Measurements from ENCODE around the gene CEACAM19. TPM values are rescaled to one million over a fixed set of nuclear protein-coding genes. Genes with fewer than 3 reads are reported as not detected.
A peak's percentile ranks its signal among the peaks of the same experiment; 100 is the strongest.

The CEACAM19 gene
- total RNA-seq, 3 donors from 2014 or later, result 5.8 to 8.0 (median 6.9) TPM

DNA sequence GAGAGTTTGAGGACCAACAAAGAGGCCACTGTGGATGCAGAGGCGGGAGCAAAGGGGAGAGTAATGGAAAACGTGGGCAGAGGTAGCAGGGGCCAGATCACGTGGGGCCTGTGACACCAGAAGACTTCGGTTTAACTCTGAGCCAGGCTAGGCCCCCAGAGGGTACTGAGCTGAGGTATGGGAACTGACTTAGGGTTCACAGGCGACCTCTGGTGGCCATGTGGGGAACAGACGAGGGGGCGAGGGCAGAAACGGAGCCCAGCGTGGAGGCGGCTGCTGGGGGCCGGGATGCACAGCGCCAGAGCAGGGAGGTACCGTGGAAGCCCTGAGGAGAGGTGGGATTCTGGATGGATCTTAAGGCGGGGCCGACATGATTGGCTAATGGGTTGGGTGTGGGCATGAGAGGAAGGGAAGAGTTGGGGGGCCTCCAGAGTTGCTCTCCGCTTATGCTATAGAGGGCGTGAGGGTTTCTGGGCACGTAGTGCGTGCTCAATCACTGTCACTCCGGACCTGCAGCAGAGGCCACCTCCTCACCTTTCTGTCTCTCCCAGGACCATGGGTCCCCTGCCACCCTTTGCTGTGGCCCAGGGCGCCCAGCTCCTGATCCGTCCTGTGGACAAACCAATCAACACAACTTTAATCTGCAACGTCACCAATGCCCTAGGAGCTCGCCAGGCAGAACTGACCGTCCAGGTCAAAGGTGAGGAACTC lies 13.9 kb upstream of the CEACAM19 start:
- DNase-seq, result peak; percentile 60 to 78 (median 73)
- Histone ChIP-seq H3K9me3 (no peaks in the 10 kb centered on the region), H3K4me1 (ENCODE audit: low read depth) (no peaks in the 10 kb centered on the region), H3K4me3 (no peak overlapping the region), H3K36me3 (ENCODE audit: low read depth) (peaks cover 5% of the 10 kb centered on the region)
- intact Hi-C loops (cut with DNase I, micrococcal nuclease), result loop anchor here (5.0 to 10.0 kb wide), 2 partner anchors 80 to 83 kb away; no protein-coding TSS in a partner anchor
- TF ChIP-seq, protein P1, sequence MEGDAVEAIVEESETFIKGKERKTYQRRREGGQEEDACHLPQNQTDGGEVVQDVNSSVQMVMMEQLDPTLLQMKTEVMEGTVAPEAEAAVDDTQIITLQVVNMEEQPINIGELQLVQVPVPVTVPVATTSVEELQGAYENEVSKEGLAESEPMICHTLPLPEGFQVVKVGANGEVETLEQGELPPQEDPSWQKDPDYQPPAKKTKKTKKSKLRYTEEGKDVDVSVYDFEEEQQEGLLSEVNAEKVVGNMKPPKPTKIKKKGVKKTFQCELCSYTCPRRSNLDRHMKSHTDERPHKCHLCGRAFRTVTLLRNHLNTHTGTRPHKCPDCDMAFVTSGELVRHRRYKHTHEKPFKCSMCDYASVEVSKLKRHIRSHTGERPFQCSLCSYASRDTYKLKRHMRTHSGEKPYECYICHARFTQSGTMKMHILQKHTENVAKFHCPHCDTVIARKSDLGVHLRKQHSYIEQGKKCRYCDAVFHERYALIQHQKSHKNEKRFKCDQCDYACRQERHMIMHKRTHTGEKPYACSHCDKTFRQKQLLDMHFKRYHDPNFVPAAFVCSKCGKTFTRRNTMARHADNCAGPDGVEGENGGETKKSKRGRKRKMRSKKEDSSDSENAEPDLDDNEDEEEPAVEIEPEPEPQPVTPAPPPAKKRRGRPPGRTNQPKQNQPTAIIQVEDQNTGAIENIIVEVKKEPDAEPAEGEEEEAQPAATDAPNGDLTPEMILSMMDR (IDR thresholded peaks at IDR 0.05), result peak; percentile 89
- ATAC-seq, result peak; percentile 71

DNA sequence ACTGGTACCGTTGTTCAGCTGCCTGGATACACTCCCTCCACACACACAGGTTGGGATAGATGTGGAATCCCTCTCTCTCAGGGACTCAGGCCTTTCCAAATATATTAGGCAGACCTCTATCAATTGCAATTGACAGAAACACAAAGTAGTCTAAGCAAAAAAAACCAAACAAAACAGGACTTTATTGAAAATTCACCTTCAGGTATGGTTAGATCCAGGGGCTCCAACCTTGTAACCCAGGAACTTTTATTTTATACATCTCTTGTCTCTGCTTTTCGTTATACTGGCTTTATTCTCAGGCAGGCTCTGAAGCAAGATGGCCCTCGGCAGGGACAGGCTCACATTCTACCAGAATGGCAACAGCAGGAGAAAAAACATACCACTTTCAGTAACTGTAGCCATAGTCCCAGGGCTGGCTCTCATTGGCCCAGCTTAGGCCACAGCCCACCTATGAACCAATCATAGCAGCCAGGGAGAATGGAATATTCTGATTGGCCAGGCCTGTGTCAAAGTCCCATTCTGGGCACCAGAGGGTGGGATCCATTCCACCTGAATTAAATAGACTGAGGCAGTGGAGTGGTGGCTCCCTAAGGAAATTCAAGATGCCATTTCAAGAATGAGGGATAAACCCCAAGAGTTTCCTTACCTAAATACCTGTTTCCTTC lies 13.1 kb upstream of the CEACAM19 start:
- TF ChIP-seq, protein P1 (IDR thresholded peaks at IDR 0.05), result no peak
- intact Hi-C loops (cut with DNase I, micrococcal nuclease), result loop anchor here (5.0 to 10.0 kb wide), 2 partner anchors 81 to 83 kb away; no protein-coding TSS in a partner anchor
- DNase-seq (no peak), ATAC-seq (peak; percentile 11)
- Histone ChIP-seq H3K9me3 (no peaks in the 10 kb centered on the region), H3K36me3 (ENCODE audit: low read depth) (peaks cover 6% of the 10 kb centered on the region), H3K4me1 (ENCODE audit: low read depth) (no peaks in the 10 kb centered on the region), H3K4me3 (no peak overlapping the region)

DNA sequence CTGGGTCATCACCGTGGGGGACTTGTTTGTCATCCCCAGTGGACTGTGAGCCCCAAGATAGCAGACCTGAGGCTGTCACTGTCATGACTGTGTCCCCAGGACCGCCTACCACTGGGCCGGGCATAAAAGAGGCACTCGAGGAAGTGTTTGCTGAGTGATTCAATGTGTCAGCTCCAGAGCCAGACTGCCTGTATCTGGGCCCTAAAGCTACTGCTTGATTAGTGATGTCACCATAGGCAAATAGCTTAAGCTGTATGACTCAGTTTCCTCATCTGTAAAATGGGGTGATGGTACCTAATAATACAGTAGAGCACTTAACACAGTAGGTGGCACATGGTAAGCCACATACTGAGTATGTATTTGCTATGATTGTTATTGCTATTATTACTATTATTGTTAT lies 11.2 kb upstream of the CEACAM19 start:
- TF ChIP-seq, protein P1 (IDR thresholded peaks at IDR 0.05), result no peak
- Histone ChIP-seq H3K36me3 (ENCODE audit: low read depth) (peaks cover 6% of the 10 kb centered on the region), H3K4me3 (no peak overlapping the region), H3K9me3 (no peaks in the 10 kb centered on the region), H3K4me1 (ENCODE audit: low read depth) (no peaks in the 10 kb centered on the region)
- no peak for ATAC-seq
- intact Hi-C loops (cut with DNase I, micrococcal nuclease), result no loop called here
- no peak for DNase-seq

DNA sequence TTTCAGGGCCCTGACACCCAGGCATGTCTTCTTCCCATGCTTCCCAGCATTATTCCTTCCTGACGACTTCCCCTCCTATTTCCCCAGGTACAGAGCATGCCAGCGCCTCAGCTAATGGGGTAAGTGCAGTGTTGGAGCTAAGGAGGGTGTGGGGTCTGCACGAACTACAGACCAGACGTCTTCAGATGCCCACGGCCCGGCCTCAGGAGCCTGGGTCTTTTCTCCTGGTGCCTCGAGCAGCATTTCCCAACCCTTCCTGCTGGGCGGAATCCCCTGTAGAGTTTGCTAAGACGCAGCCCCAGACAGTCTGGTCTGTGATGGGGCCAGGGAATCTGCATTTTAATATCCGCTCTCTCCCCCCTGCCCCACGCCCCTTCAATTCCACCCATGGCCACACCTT lies 10.1 kb upstream of the CEACAM19 start:
- peaks cover 6% of the 10 kb centered on the region for H3K36me3 ChIP-seq (ENCODE audit: low read depth)
- no peaks in the 10 kb centered on the region for H3K4me1 ChIP-seq (ENCODE audit: low read depth)
- DNase-seq (no peak), ATAC-seq (no peak)
- intact Hi-C loops (cut with DNase I, micrococcal nuclease), result no loop called here
- no peak overlapping the region for H3K4me3 ChIP-seq
- TF ChIP-seq, protein P1 (IDR thresholded peaks at IDR 0.05), result no peak
- H3K9me3 ChIP-seq, result no peaks in the 10 kb centered on the region

DNA sequence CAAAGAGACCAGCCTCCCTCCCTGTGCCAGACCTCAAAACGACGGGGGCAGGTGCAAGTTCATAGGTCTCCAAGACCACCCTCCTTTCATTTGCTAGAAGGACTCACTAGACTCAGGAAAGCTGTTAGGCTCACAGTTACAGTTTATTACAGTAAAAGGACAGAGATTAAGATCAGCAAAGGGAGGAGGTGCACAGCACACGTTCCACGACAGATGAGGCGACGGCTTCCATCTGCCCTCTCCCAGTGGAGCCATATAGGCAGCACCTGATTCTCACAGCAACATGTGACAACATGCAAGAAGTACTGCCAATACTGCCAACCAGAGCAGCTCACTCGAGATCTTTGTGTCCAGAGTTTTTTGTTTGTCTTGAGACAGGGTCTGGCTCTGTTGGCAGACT lies 9.4 kb upstream of the CEACAM19 start:
- DNase-seq, result no peak
- H3K4me3 ChIP-seq, result no peak overlapping the region
- ATAC-seq, result no peak
- peaks cover 6% of the 10 kb centered on the region for H3K36me3 ChIP-seq (ENCODE audit: low read depth)
- intact Hi-C loops (cut with DNase I, micrococcal nuclease), result no loop called here
- no peaks in the 10 kb centered on the region for H3K9me3 ChIP-seq
- no peaks in the 10 kb centered on the region for H3K4me1 ChIP-seq (ENCODE audit: low read depth)
- TF ChIP-seq, protein P1 (IDR thresholded peaks at IDR 0.05), result no peak
